Keratinocyte (primary cell): ENCODE measurements around the gene RPL31.
"Not testable (repeated sequence)": the region's sequence is repeated elsewhere in the genome, so short reads cannot be mapped to it uniquely, and the experiment has no call there.

Source experiments
- EZH2 ChIP-seq: IDR thresholded peaks from one replicate; pipeline ENCODE4 v1.6.1; 2012; ENCODE audit warnings: inconsistent platforms, mild to moderate bottlenecking, low read length, moderate library complexity
- TF ChIP-seq, protein P1 (sequence below), 3 experiments: IDR thresholded peaks in 1 of 3; conservative IDR thresholded peaks in 1 of 3; optimal IDR thresholded peaks in 1 of 3; 2 replicates in 2 of 3; 3 replicates in 1 of 3; pipeline versions ENCODE3 to v1.5.1; 2011; ENCODE audit warnings: low read length in 3 of 3, mild to moderate bottlenecking in 3 of 3, moderate library complexity in 2 of 3, control low read depth in 1 of 3, inconsistent platforms in 1 of 3; ENCODE audit not compliant: insufficient read depth in 2 of 3; ENCODE audit errors: extremely low read depth in 1 of 3

DNA sequence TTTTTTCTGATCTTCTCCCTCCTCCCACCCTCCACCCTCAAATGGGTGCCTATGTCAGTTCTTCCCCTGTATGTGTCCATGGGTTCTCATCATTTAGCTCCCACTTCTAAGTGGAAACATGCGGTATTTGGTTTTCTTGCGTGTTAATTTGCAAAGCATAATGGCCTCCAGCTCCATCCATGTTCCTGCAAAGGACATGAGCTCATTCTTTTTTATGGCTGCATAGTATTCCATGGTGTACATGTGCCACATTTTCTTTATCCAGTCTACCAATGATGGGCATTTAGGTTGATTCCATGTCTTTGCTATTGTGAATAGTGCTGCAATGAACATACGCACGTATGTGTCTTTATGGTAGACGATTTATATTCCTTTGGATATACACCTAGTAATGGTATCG, 48.8 kb downstream of the RPL31 start:
- TF ChIP-seq EZH2, result not testable (repeated sequence)
- TF ChIP-seq, protein P1, sequence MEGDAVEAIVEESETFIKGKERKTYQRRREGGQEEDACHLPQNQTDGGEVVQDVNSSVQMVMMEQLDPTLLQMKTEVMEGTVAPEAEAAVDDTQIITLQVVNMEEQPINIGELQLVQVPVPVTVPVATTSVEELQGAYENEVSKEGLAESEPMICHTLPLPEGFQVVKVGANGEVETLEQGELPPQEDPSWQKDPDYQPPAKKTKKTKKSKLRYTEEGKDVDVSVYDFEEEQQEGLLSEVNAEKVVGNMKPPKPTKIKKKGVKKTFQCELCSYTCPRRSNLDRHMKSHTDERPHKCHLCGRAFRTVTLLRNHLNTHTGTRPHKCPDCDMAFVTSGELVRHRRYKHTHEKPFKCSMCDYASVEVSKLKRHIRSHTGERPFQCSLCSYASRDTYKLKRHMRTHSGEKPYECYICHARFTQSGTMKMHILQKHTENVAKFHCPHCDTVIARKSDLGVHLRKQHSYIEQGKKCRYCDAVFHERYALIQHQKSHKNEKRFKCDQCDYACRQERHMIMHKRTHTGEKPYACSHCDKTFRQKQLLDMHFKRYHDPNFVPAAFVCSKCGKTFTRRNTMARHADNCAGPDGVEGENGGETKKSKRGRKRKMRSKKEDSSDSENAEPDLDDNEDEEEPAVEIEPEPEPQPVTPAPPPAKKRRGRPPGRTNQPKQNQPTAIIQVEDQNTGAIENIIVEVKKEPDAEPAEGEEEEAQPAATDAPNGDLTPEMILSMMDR (optimal IDR thresholded peaks at IDR 0.05 in 1 of 3, IDR thresholded peaks at IDR 0.05 in 1 of 3, conservative IDR thresholded peaks at IDR 0.05 in 1 of 3; ENCODE audit: extremely low read depth in 1 of 3, insufficient read depth in 2 of 3, low read length in 3 of 3), result not testable (repeated sequence)
